Esophagus muscularis mucosa (tissue), 4 donors: ENCODE data around the gene TTC29.

Source experiments
- EP300 ChIP-seq: sonication (generic); formaldehyde crosslinking; IDR thresholded peaks from one replicate; pipeline ENCODE4 v1.6.1; 2017; ENCODE audit warnings: antibody characterized with exemption
- POLR2A ChIP-seq: fragments of 450-650 bp; IDR thresholded peaks from one replicate; pipeline ENCODE4 v1.6.1; 2017; ENCODE audit warnings: antibody characterized with exemption, moderate library complexity, mild to moderate bottlenecking, low read depth
- TF ChIP-seq, protein P1 (sequence below), 3 experiments: fragments of 200-600 bp in 2 of 3; fragments of 450-650 bp in 1 of 3; sonication (generic) in 2 of 3; IDR thresholded peaks; one replicate each; pipeline ENCODE4 v1.5.1; 2017 to 2019; ENCODE audit warnings: antibody characterized with exemption in 3 of 3, mild to moderate bottlenecking in 2 of 3, moderate library complexity in 1 of 3

DNA sequence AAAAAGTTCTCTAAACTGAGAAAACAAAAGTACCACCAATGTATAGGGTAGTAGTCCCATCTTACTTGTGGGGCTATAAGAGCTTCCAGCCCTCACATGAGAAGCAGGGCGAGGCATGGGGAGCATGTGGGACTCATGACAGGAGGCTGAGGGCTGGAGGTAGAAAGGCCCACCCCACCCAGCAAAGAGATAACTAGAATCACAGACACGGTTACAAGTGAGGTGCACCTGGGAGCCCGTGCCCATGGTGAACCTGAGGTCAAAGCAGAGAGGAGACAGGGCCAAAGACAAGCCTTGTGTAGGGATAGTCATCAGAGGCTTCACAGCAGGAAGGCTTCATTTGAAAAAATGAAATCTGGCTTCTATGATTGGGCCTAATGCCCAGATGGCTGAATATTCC is 55.4 kb downstream of the TTC29 start:
- TF ChIP-seq EP300: no peak
- TF ChIP-seq, protein P1, sequence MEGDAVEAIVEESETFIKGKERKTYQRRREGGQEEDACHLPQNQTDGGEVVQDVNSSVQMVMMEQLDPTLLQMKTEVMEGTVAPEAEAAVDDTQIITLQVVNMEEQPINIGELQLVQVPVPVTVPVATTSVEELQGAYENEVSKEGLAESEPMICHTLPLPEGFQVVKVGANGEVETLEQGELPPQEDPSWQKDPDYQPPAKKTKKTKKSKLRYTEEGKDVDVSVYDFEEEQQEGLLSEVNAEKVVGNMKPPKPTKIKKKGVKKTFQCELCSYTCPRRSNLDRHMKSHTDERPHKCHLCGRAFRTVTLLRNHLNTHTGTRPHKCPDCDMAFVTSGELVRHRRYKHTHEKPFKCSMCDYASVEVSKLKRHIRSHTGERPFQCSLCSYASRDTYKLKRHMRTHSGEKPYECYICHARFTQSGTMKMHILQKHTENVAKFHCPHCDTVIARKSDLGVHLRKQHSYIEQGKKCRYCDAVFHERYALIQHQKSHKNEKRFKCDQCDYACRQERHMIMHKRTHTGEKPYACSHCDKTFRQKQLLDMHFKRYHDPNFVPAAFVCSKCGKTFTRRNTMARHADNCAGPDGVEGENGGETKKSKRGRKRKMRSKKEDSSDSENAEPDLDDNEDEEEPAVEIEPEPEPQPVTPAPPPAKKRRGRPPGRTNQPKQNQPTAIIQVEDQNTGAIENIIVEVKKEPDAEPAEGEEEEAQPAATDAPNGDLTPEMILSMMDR (IDR thresholded peaks at IDR 0.05): no peak
- TF ChIP-seq POLR2A: no peak
